HG03469 (cell line): ENCODE data around the gene UNC13C.

Experiments used
- ATAC-seq: cut with Tn5 transposase; IDR thresholded peaks from one replicate; pipeline ENCODE4 v1.9.1; 2021; ENCODE audit warnings: mild to moderate bottlenecking, moderate library complexity, moderate number of reproducible peaks; ENCODE audit not compliant: unreplicated experiment

UNC13C gene

GRCh38 chr15:54102704-54103103 lies 124.5 kb downstream of the UNC13C start:
- ATAC-seq: no peak

- no peak for ATAC-seq
Observed at GRCh38 chr15:54109014-54109413, 130.8 kb downstream of the UNC13C start.

- no peak for ATAC-seq
Observed at GRCh38 chr15:54119051-54119450, 140.8 kb downstream of the UNC13C start.

GRCh38 chr15:54120949-54121463 lies 142.8 kb downstream of the UNC13C start:
- ATAC-seq: no peak

GRCh38 chr15:54127574-54127973 lies 149.3 kb downstream of the UNC13C start:
- ATAC-seq: no peak

- ATAC-seq: no peak
Observed at GRCh38 chr15:54131410-54131809, 153.2 kb downstream of the UNC13C start.

GRCh38 chr15:54149115-54149531 lies 170.9 kb downstream of the UNC13C start:
- ATAC-seq: no peak

GRCh38 chr15:54150255-54150654 lies 172.0 kb downstream of the UNC13C start:
- peak; percentile 75 for ATAC-seq

- ATAC-seq: no peak
Observed at GRCh38 chr15:54159012-54159411, 180.8 kb downstream of the UNC13C start.

GRCh38 chr15:54187325-54187724 lies 209.1 kb downstream of the UNC13C start:
- ATAC-seq: no peak

GRCh38 chr15:54197995-54198394 lies 219.8 kb downstream of the UNC13C start:
- ATAC-seq: no peak

GRCh38 chr15:54206586-54207321 lies 228.5 kb downstream of the UNC13C start:
- ATAC-seq: no peak

GRCh38 chr15:54208786-54209185 lies 230.5 kb downstream of the UNC13C start:
- ATAC-seq: no peak

- no peak for ATAC-seq
Observed at GRCh38 chr15:54212635-54213034, 234.4 kb downstream of the UNC13C start.

- ATAC-seq: no peak
Observed at GRCh38 chr15:54226455-54226854, 248.2 kb downstream of the UNC13C start.

- ATAC-seq: no peak
Observed at GRCh38 chr15:54227569-54227968, 249.3 kb downstream of the UNC13C start.

- ATAC-seq: no peak
Observed at GRCh38 chr15:54250326-54250725, 272.1 kb downstream of the UNC13C start.

GRCh38 chr15:54256190-54256589 lies 277.9 kb downstream of the UNC13C start:
- no peak for ATAC-seq

- no peak for ATAC-seq
Observed at GRCh38 chr15:54273928-54274327, 295.7 kb downstream of the UNC13C start.

- no peak for ATAC-seq
Observed at GRCh38 chr15:54277834-54278233, 299.6 kb downstream of the UNC13C start.

- no peak for ATAC-seq
Observed at GRCh38 chr15:54280726-54281125, 302.5 kb downstream of the UNC13C start.

GRCh38 chr15:54282228-54282836 lies 304.1 kb downstream of the UNC13C start:
- ATAC-seq: no peak
